ENCODE data around the gene CRIP3. TPM values are rescaled to one million over a fixed set of nuclear protein-coding genes. Genes with fewer than 3 reads are reported as not detected.

Gene CRIP3
- total RNA-seq, 3 donors from 2014 or later (not counting 1 experiment from before 2014, with no cell fraction given) = 3.6 to 5.3 (median 4.3) TPM

DNA sequence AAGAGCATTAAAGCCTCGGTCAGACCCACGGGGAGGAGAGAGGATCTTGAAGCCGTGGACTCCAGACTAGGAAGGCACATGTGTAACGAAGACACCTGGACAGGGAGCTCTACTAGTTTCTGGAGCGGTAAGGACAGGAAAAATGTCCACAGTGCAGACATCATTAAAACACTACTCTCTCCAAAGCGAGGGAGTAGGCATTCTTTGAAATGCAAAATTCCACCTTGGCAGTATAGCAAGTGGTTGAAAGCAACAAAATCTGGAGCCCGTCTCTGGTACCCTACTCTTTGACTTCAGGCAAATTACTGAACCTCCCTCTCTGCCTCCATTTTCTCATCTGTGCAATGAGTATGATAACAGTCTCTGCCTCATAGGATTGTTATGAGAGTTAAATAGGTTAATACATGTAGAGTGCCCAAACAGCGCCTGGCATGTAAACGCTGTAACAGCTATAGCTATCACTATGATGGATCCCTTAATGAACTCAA, 408 bp upstream of the CRIP3 start:
- H3K27me3 ChIP-seq (ENCODE audit: control insufficient read depth, insufficient read depth, low read length) = no peaks in the 10 kb centered on the region
- H3K9me3 Mint-ChIP-seq = no peaks in the 10 kb centered on the region
- H3K36me3 Mint-ChIP-seq = no peaks in the 10 kb centered on the region
- peaks cover 13% of the 10 kb centered on the region for H3K4me1 ChIP-seq (ENCODE audit: control insufficient read depth, insufficient read depth, low read length)
- H3K27ac ChIP-seq (ENCODE audit: low read length) = no peak overlapping the region
- H3K27me3 Mint-ChIP-seq (ENCODE audit: low read depth in 2 of 2) = peaks cover 3 to 9% of the 10 kb centered on the region in 2 donors
- H3K4me1 Mint-ChIP-seq = peaks cover 0 to 9% of the 10 kb centered on the region in 2 donors
- TF ChIP-seq, protein P1, sequence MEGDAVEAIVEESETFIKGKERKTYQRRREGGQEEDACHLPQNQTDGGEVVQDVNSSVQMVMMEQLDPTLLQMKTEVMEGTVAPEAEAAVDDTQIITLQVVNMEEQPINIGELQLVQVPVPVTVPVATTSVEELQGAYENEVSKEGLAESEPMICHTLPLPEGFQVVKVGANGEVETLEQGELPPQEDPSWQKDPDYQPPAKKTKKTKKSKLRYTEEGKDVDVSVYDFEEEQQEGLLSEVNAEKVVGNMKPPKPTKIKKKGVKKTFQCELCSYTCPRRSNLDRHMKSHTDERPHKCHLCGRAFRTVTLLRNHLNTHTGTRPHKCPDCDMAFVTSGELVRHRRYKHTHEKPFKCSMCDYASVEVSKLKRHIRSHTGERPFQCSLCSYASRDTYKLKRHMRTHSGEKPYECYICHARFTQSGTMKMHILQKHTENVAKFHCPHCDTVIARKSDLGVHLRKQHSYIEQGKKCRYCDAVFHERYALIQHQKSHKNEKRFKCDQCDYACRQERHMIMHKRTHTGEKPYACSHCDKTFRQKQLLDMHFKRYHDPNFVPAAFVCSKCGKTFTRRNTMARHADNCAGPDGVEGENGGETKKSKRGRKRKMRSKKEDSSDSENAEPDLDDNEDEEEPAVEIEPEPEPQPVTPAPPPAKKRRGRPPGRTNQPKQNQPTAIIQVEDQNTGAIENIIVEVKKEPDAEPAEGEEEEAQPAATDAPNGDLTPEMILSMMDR (IDR thresholded peaks at IDR 0.05) = no peak
- no peaks in the 10 kb centered on the region for H3K36me3 ChIP-seq (ENCODE audit: control insufficient read depth, insufficient read depth, low read length)
- peak overlapping the region; percentile 26 for H3K4me3 ChIP-seq (ENCODE audit: low read length)
- H3K4me3 Mint-ChIP-seq = peak overlapping the region; percentile 75
- DNase-seq = no peak
- H3K9me3 ChIP-seq (ENCODE audit: control insufficient read depth, insufficient read depth, low read length) = no peaks in the 10 kb centered on the region
- intact Hi-C loops (cut with micrococcal nuclease) = loop anchor here (1.0 to 2.0 kb wide), 2 partner anchors 89 to 198 kb away; no protein-coding TSS in a partner anchor
- 45% methylated on average over 9 of the region's 9 CpGs for WGBS (ENCODE audit: insufficient coverage)
- peak overlapping the region in 1 of 2 donors; percentile 52 for H3K27ac Mint-ChIP-seq
- ATAC-seq = no peak

DNA sequence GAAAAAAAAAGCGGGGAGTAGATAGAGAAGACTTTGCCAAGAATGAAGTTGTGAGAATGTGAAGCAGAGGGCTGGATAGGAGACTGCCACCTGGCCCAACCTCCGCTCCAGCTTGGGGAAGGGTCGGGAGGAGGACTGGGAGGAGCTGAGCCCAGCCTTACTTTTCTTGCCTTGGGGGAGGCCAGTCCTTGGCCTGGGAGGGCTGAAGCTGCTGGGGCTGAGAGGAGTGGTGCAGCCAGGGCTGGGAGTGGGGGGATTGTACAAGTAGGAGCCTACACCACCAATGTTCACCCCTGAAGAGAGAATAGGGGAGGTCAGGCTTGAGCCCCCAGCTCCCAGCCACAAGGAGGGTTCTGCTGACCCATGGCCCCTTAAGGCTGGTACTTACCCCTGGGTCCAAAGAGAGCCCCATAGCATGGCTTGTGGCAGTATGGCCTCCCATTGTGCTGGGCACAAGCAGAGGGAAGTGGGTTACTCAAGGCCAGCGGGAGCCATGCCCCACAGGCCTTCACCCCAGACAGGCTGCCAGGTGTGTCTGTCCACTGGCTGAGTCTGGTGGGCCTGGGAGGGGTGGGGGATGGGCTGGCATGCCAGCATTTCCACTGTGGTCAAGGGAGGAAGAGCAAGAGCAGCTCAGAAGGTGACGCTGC, 1.1 kb downstream of the CRIP3 start:
- no peaks in the 10 kb centered on the region for H3K9me3 Mint-ChIP-seq
- ATAC-seq (no peak), DNase-seq (no peak)
- Histone ChIP-seq H3K27ac (ENCODE audit: low read length) (no peak overlapping the region), H3K9me3 (ENCODE audit: control insufficient read depth, insufficient read depth, low read length) (no peaks in the 10 kb centered on the region), H3K36me3 (ENCODE audit: control insufficient read depth, insufficient read depth, low read length) (no peaks in the 10 kb centered on the region), H3K4me3 (ENCODE audit: low read length) (no peak overlapping the region), H3K4me1 (ENCODE audit: control insufficient read depth, insufficient read depth, low read length) (peaks cover 13% of the 10 kb centered on the region), H3K27me3 (ENCODE audit: control insufficient read depth, insufficient read depth, low read length) (no peaks in the 10 kb centered on the region)
- peaks cover 0 to 9% of the 10 kb centered on the region in 2 donors for H3K4me1 Mint-ChIP-seq
- H3K4me3 Mint-ChIP-seq = no peak overlapping the region
- intact Hi-C loops (cut with micrococcal nuclease) = loop anchor here (1.0 to 2.0 kb wide), 2 partner anchors 91 to 199 kb away; no protein-coding TSS in a partner anchor
- H3K36me3 Mint-ChIP-seq = no peaks in the 10 kb centered on the region
- H3K27me3 Mint-ChIP-seq (ENCODE audit: low read depth in 2 of 2) = peaks cover 3 to 9% of the 10 kb centered on the region in 2 donors
- TF ChIP-seq, protein P1 (IDR thresholded peaks at IDR 0.05) = no peak
- no peak overlapping the region for H3K27ac Mint-ChIP-seq
- 99% methylated on average over 5 of the region's 5 CpGs for WGBS (ENCODE audit: insufficient coverage)

DNA sequence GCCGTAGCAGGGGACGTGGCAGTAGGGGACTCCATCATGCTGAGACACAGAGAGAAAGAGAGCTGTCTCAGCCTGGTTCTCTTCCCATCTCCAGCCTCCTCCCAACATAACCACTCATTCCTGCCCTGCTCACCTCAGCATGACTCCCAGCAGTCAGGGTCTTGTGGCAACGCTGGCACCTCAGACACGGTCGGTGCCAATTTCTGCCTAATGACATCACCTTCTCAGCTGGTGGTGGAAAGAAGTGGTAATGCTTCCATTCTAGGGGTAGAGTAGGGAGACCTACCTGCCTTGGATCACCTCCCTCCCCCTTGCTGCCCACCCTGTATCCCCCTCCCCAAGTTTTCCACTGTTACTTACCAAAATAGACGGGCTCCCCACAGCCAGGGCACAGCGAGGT, 2.5 kb downstream of the CRIP3 start:
- Histone ChIP-seq H3K4me1 (ENCODE audit: control insufficient read depth, insufficient read depth, low read length) (peaks cover 13% of the 10 kb centered on the region), H3K9me3 (ENCODE audit: control insufficient read depth, insufficient read depth, low read length) (no peaks in the 10 kb centered on the region), H3K27ac (ENCODE audit: low read length) (no peak overlapping the region), H3K4me3 (ENCODE audit: low read length) (no peak overlapping the region), H3K36me3 (ENCODE audit: control insufficient read depth, insufficient read depth, low read length) (no peaks in the 10 kb centered on the region), H3K27me3 (ENCODE audit: control insufficient read depth, insufficient read depth, low read length) (no peaks in the 10 kb centered on the region)
- TF ChIP-seq, protein P1 (IDR thresholded peaks at IDR 0.05) = no peak
- peaks cover 3 to 9% of the 10 kb centered on the region in 2 donors for H3K27me3 Mint-ChIP-seq (ENCODE audit: low read depth in 2 of 2)
- WGBS (ENCODE audit: insufficient coverage) = 97% methylated on average over 3 of the region's 7 CpGs
- peaks cover 0 to 9% of the 10 kb centered on the region in 2 donors for H3K4me1 Mint-ChIP-seq
- DNase-seq (no peak), ATAC-seq (no peak)
- H3K4me3 Mint-ChIP-seq = no peak overlapping the region
- no peaks in the 10 kb centered on the region for H3K36me3 Mint-ChIP-seq
- intact Hi-C loops (cut with micrococcal nuclease) = no loop called here
- no peak overlapping the region for H3K27ac Mint-ChIP-seq
- H3K9me3 Mint-ChIP-seq = no peaks in the 10 kb centered on the region
